ELF-1 (cell line): ENCODE measurements around the gene PDLIM1.

Experiments used
- DNase-seq: peaks from one replicate; pipeline ENCODE4 v3.0.0-alpha.2; 2016; ENCODE audit warnings: low read depth, low spot score

Gene PDLIM1

GRCh38 chr10:95314192-95314918 is 23.6 kb upstream of the PDLIM1 start:
- DNase-seq, result peak; percentile 74

- DNase-seq, result no peak
Measured at GRCh38 chr10:95312986-95313495, 22.2 kb upstream of the PDLIM1 start.

- no peak for DNase-seq
Measured at GRCh38 chr10:95312257-95312656, 21.5 kb upstream of the PDLIM1 start.

- DNase-seq, result no peak
Measured at GRCh38 chr10:95309958-95310357, 19.2 kb upstream of the PDLIM1 start.

GRCh38 chr10:95308389-95309302 is 17.8 kb upstream of the PDLIM1 start:
- DNase-seq, result peak; percentile 79

GRCh38 chr10:95306851-95307250 is 16.0 kb upstream of the PDLIM1 start:
- DNase-seq, result no peak

- DNase-seq, result no peak
Measured at GRCh38 chr10:95306318-95306650, 15.5 kb upstream of the PDLIM1 start.

GRCh38 chr10:95305606-95306317 is 15.0 kb upstream of the PDLIM1 start:
- no peak for DNase-seq

GRCh38 chr10:95304976-95305375 is 14.2 kb upstream of the PDLIM1 start:
- DNase-seq, result no peak

- no peak for DNase-seq
Measured at GRCh38 chr10:95304463-95304862, 13.7 kb upstream of the PDLIM1 start.

GRCh38 chr10:95303950-95304349 is 13.1 kb upstream of the PDLIM1 start:
- DNase-seq, result no peak

GRCh38 chr10:95303535-95303934 is 12.7 kb upstream of the PDLIM1 start:
- peak; percentile 28 for DNase-seq

- no peak for DNase-seq
Measured at GRCh38 chr10:95300022-95300539, 9.3 kb upstream of the PDLIM1 start.

GRCh38 chr10:95297402-95297801 is 6.6 kb upstream of the PDLIM1 start:
- DNase-seq, result no peak

- no peak for DNase-seq
Measured at GRCh38 chr10:95296764-95297163, 6.0 kb upstream of the PDLIM1 start.

- DNase-seq, result peak; percentile 88
Measured at GRCh38 chr10:95295031-95295755, 4.4 kb upstream of the PDLIM1 start.

GRCh38 chr10:95293631-95294030 is 2.8 kb upstream of the PDLIM1 start:
- no peak for DNase-seq

GRCh38 chr10:95291365-95292039 is 699 bp upstream of the PDLIM1 start:
- peak; percentile 69 for DNase-seq

GRCh38 chr10:95289921-95290421 is 832 bp downstream of the PDLIM1 start:
- DNase-seq, result no peak
